Articular chondrocyte of knee joint (primary cell): ENCODE results near the gene STARD7. TPM values are rescaled to one million over a fixed set of nuclear protein-coding genes. Genes with fewer than 3 reads are reported as not detected.

Experiments used
- total RNA-seq: library from RNA; depleted of rRNA; stranded (reverse); fragments of >200 nt; gene quantifications from 2 replicates; pipeline ENCODE4 v1.2.3, GENCODE V29; 2012

STARD7 gene
- total RNA-seq = 134 and 158 TPM in 2 replicates

GRCh38 chr2:96208143-96209010 is at the start of gene STARD7:
STARD7 (minus strand) TSS chr2:96208827; CDS start chr2:96208434, 393 bp downstream.

GRCh38 chr2:96145036-96145847 is 63.4 kb downstream of the STARD7 start, which contains the start of gene DUSP2:
DUSP2 (minus strand) TSS chr2:96145440; CDS start chr2:96145354, 86 bp downstream.

GRCh38 chr2:96138179-96139145 is 70.2 kb downstream of the STARD7 start, which contains the start of gene ASTL:
ASTL (minus strand) TSS chr2:96138502; CDS start chr2:96138436, 66 bp downstream.

Other genes with a start within 250 kb of the STARD7 start
- 62.6 and 73.4 TPM in 2 replicates for gene ANKRD36C, start 217.0 kb downstream of the STARD7 start, total RNA-seq
- gene GPAT2, start 173.9 kb downstream of the STARD7 start, total RNA-seq = 0.76 and 0.91 TPM in 2 replicates
- gene ADRA2B, start 92.3 kb downstream of the STARD7 start, total RNA-seq = under 0.01 TPM in 1 of 2 replicates, not detected in the other
- gene ASTL, start 70.3 kb downstream of the STARD7 start, total RNA-seq = not detected in 2 replicates
- gene DUSP2, start 63.4 kb downstream of the STARD7 start, total RNA-seq = 1.2 and 2.1 TPM in 2 replicates
- 36.9 and 41.7 TPM in 2 replicates for gene TMEM127, start 57.2 kb upstream of the STARD7 start, total RNA-seq
- gene CIAO1, start 57.4 kb upstream of the STARD7 start, total RNA-seq = 69.9 and 83.3 TPM in 2 replicates
- gene SNRNP200, start 96.7 kb upstream of the STARD7 start, total RNA-seq = 35.7 and 43.0 TPM in 2 replicates
- 2.6 and 4.6 TPM in 2 replicates for gene ITPRIPL1, start 116.5 kb upstream of the STARD7 start, total RNA-seq
- gene NCAPH, start 126.9 kb upstream of the STARD7 start, total RNA-seq = 6.0 and 6.6 TPM in 2 replicates